Natural killer cell (primary cell): ENCODE measurements around the gene SUOX. TPM values are rescaled to one million over a fixed set of nuclear protein-coding genes. Genes with fewer than 3 reads are reported as not detected.
"Not testable (repeated sequence)": the region's sequence is repeated elsewhere in the genome, so short reads cannot be mapped to it uniquely, and the experiment has no call there.

Source experiments
- ATAC-seq, 3 donors: fragments of 150-1000 bp in 2 of 3; fragments of 200-7000 bp in 1 of 3; cut with Tn5 transposase; 1 replicate in 1 of 3; 2 replicates in 2 of 3; pipeline ENCODE4 v1.10.0; 2021; ENCODE audit warnings: mild to moderate bottlenecking in 2 of 3, moderate library complexity in 2 of 3
- DNase-seq, 2 donors: peaks; one replicate each; pipeline versions ENCODE4 v3.0.0 to v3.0.0-alpha.2; 2013 to 2021; ENCODE audit warnings: mixed read lengths in 1 of 2
- H3K27ac ChIP-seq: one replicate; pipeline ENCODE4 v1.5.1; 2013; ENCODE audit warnings: mild to moderate bottlenecking, low read length
- H3K27me3 ChIP-seq: one replicate; pipeline ENCODE4 v1.6.1; 2013; ENCODE audit warnings: low read length; ENCODE audit not compliant: control insufficient read depth, insufficient read depth
- H3K36me3 ChIP-seq: one replicate; pipeline ENCODE4 v1.6.1; 2013; ENCODE audit warnings: low read length; ENCODE audit not compliant: control insufficient read depth, insufficient read depth
- H3K4me1 ChIP-seq: one replicate; pipeline ENCODE4 v1.6.1; 2013; ENCODE audit warnings: low read length; ENCODE audit not compliant: control insufficient read depth, insufficient read depth
- H3K4me3 ChIP-seq: one replicate; pipeline ENCODE4 v1.5.1; 2013; ENCODE audit warnings: low read length
- H3K9me3 ChIP-seq: one replicate; pipeline ENCODE4 v1.6.1; 2013; ENCODE audit warnings: low read length; ENCODE audit not compliant: control insufficient read depth, insufficient read depth
- H3K27ac Mint-ChIP-seq, 2 donors: one replicate each; pipeline ENCODE4 v1.8.0; 2022; ENCODE audit warnings: mild to moderate bottlenecking in 2 of 2, mixed read lengths in 2 of 2, moderate library complexity in 1 of 2
- H3K27me3 Mint-ChIP-seq, 2 donors: one replicate each; pipeline ENCODE4 v1.8.0; 2022; ENCODE audit warnings: low read depth in 2 of 2, mixed read lengths in 2 of 2
- H3K36me3 Mint-ChIP-seq: one replicate; pipeline ENCODE4 v1.8.0; 2022; ENCODE audit warnings: mixed read lengths
- H3K4me1 Mint-ChIP-seq, 2 donors: one replicate each; pipeline ENCODE4 v1.8.0; 2022; ENCODE audit warnings: mixed read lengths in 2 of 2
- H3K4me3 Mint-ChIP-seq: one replicate; pipeline ENCODE4 v1.8.0; 2022; ENCODE audit warnings: mild to moderate bottlenecking, moderate library complexity, mixed read lengths
- H3K9me3 Mint-ChIP-seq, 2 donors: one replicate each; pipeline ENCODE4 v1.8.0; 2022; ENCODE audit warnings: mixed read lengths in 2 of 2
- WGBS: methylation state at CpG from one replicate; pipeline ENCODE4 v1.1.7; 2013; ENCODE audit warnings: missing lambda C conversion rate; ENCODE audit not compliant: insufficient coverage; 5-methylcytosine and 5-hydroxymethylcytosine counted together
- intact Hi-C: fragments of 100-400 bp; cut with micrococcal nuclease; formaldehyde crosslinking; loops from one replicate; pipeline ENCODE4 v1.14.2; 2022
- total RNA-seq, 4 donors: library from RNA; stranded (reverse); fragments of 120-200 nt in 1 of 4; gene quantifications; one replicate each; pipeline versions ENCODE4 v1.2.3 to v1.2.4, GENCODE V29; 2013 to 2022
- TF ChIP-seq, protein P1 (sequence below): fragments of 200-600 bp; IDR thresholded peaks from one replicate; pipeline ENCODE4 v1.8.0; 2022; ENCODE audit warnings: antibody characterized with exemption

Gene SUOX
- total RNA-seq, 3 donors from 2014 or later (not counting 1 experiment from before 2014, with no cell fraction given) = 11.0 to 15.9 (median 14.6) TPM

DNA sequence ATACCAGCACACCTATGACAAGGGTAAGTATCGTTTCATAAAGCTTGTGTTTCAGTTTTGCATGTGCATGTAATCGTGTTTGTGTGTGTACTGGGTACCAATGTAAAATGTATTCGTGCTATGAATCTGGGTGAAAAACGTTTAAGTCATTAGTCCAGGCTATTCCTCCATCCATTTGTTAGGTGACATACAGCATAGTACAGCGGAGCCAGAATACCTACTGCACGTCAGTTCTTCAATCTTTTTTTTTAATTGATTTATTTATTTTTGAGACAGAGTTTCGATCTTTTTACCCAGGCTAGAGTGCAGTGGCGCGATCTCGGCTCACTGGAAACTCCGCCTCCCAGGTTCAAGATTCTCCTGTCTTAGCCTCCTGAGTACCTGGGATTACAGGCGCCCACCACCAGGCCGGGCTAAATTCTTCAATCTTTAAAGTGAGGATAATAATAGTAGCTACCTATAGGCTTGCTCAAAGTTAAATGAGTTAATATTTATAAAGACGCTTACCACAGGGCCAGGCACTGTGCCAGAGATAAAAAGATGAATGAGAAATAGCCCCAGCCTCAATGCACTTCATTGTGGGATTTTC, 44.0 kb downstream of the SUOX start:
- no peak for DNase-seq
- H3K27me3 Mint-ChIP-seq = no peaks in the 10 kb centered on the region
- Histone ChIP-seq H3K9me3 (no peaks in the 10 kb centered on the region), H3K36me3 (peaks cover 23% of the 10 kb centered on the region), H3K27ac (peak overlapping the region; percentile 86), H3K27me3 (no peaks in the 10 kb centered on the region), H3K4me1 (peaks cover 14% of the 10 kb centered on the region), H3K4me3 (peak overlapping the region; percentile 83)
- H3K9me3 Mint-ChIP-seq = no peaks in the 10 kb centered on the region
- H3K4me1 Mint-ChIP-seq = peaks cover 24 to 25% of the 10 kb centered on the region in 2 donors
- H3K4me3 Mint-ChIP-seq = peak overlapping the region; percentile 99
- H3K36me3 Mint-ChIP-seq = no peaks in the 10 kb centered on the region
- no peak for ATAC-seq
- 85% methylated on average over 14 of the region's 14 CpGs for WGBS
- TF ChIP-seq, protein P1, sequence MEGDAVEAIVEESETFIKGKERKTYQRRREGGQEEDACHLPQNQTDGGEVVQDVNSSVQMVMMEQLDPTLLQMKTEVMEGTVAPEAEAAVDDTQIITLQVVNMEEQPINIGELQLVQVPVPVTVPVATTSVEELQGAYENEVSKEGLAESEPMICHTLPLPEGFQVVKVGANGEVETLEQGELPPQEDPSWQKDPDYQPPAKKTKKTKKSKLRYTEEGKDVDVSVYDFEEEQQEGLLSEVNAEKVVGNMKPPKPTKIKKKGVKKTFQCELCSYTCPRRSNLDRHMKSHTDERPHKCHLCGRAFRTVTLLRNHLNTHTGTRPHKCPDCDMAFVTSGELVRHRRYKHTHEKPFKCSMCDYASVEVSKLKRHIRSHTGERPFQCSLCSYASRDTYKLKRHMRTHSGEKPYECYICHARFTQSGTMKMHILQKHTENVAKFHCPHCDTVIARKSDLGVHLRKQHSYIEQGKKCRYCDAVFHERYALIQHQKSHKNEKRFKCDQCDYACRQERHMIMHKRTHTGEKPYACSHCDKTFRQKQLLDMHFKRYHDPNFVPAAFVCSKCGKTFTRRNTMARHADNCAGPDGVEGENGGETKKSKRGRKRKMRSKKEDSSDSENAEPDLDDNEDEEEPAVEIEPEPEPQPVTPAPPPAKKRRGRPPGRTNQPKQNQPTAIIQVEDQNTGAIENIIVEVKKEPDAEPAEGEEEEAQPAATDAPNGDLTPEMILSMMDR = no peak
- intact Hi-C loops = loop anchor here (1.0 to 10.0 kb wide), 9 partner anchors 44 to 302 kb away; partner anchors contain the start of genes MYL6, MYL6B, NABP2 and ORMDL2
- H3K27ac Mint-ChIP-seq = peak overlapping the region; percentile 93 to 98

DNA sequence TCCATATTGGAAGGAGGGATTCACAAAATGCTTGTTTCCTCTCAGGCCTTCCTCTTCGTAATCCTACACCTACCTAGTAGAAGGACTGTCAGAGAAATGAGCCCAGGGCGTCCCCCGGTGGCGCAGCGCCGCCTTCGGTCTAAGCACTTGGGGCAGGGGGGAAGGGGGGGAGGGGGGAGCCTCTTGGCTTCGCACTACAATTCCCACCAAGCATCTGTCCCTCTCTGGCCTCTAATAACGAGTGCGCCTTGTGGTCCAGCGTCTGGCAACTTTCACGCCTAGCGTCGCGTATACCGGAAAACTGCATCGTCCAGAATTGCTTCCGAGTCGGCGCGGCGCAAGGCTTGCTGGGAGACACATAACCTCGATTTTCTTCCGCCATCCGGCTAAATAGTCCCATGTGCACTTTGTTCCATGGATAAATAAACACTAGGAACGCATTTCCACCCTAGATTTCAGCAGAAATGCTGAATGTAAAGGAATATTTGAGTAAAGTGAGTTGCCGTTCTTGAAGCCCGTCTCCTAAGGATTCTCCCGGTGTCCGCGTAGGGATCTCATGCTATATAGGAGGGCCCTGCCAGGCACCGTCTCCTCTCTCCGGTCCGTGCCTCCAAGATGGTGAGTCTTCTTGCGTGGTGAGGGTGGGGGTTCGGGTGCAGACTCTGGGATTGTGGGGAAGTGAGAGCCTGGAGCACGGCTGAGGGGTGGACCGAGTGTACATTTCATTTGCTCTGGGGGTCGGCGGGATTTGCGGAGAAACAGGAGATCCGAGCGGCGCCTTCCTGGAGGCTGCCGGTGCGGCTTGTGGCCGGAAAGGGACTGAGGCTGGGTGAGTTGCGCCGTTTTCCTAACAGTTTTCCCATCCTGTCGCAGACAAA, 44.7 kb downstream of the SUOX start, which contains the start of gene RPS26:
Gene RPS26, plus strand, starts transcription at position 367 of the 878 bp plus-strand sequence. Its CDS starts 249 bp downstream, at position 616.
- no peaks in the 10 kb centered on the region for H3K27me3 Mint-ChIP-seq
- Histone ChIP-seq H3K36me3 (peaks cover 23% of the 10 kb centered on the region), H3K9me3 (no peaks in the 10 kb centered on the region), H3K27ac (peak within 1 kb of the TSS; percentile 86), H3K27me3 (no peaks in the 10 kb centered on the region), H3K4me3 (peak within 1 kb of the TSS; percentile 83), H3K4me1 (peaks cover 14% of the 10 kb centered on the region)
- peaks cover 24 to 25% of the 10 kb centered on the region in 2 donors for H3K4me1 Mint-ChIP-seq
- TF ChIP-seq, protein P1 = no peak
- peak; percentile 89 to 97 (median 93) for ATAC-seq
- WGBS = under 1% methylated on average over 42 of the region's 50 CpGs
- intact Hi-C loops = loop anchor here (1.0 to 10.0 kb wide), 10 partner anchors 45 to 303 kb away; partner anchors contain the start of genes MYL6, MYL6B, NABP2 and ORMDL2
- peak; percentile 85 to 99 for DNase-seq
- no peaks in the 10 kb centered on the region for H3K36me3 Mint-ChIP-seq
- peak within 1 kb of the TSS; percentile 99 for H3K4me3 Mint-ChIP-seq
- no peaks in the 10 kb centered on the region for H3K9me3 Mint-ChIP-seq
- peak within 1 kb of the TSS; percentile 93 to 98 for H3K27ac Mint-ChIP-seq

DNA sequence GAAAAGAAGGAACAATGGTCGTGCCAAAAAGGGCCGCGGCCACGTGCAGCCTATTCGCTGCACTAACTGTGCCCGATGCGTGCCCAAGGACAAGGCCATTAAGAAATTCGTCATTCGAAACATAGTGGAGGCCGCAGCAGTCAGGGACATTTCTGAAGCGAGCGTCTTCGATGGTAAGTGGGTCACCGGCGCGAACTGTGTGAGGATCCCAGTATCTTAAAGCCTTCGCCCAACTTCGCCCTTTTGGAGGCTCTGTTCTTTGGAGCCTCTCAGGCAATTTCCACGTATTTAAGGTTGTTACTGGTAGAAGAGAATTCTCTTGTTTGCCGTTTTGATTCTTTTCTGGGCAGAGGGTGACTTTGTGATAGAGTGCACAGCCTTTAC, 45.3 kb downstream of the SUOX start:
- intact Hi-C loops = loop anchor here (1.0 to 10.0 kb wide), 7 partner anchors 69 to 225 kb away; partner anchors contain the start of genes MYL6, MYL6B, NABP2 and ORMDL2
- Histone ChIP-seq H3K36me3 (peaks cover 23% of the 10 kb centered on the region), H3K27ac (peak overlapping the region; percentile 86), H3K4me3 (peak overlapping the region; percentile 83), H3K4me1 (peaks cover 14% of the 10 kb centered on the region)
- peak overlapping the region; percentile 93 to 98 for H3K27ac Mint-ChIP-seq
- H3K27me3 Mint-ChIP-seq, H3K27me3 ChIP-seq, H3K36me3 Mint-ChIP-seq, ATAC-seq, H3K9me3 ChIP-seq, H3K9me3 Mint-ChIP-seq: not testable (repeated sequence)
- peaks cover 24 to 25% of the 10 kb centered on the region in 2 donors for H3K4me1 Mint-ChIP-seq
- H3K4me3 Mint-ChIP-seq = peak overlapping the region; percentile 99
- WGBS = 1% methylated on average over 19 of the region's 20 CpGs
- DNase-seq = peak in 1 of 2 donors; percentile 30

DNA sequence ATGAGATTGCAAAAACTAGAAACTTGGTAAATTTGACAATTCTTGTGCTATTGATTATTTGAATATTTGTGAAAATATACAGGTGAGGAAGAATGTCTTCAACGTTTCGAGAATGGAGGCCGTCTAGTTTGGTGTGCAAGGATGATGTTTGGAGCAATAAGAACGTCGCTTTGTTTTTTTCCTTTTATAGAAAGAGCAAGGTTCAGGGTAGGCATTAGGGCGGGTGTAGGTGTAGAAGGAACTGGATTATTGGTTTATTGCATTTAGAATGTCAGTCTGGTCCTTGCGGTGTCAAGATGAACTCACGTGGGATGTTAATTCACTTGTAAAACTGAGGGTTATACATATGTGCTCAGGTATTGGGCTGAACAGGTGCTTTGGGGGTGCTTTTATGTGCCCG, 45.8 kb downstream of the SUOX start:
- peaks cover 14% of the 10 kb centered on the region for H3K4me1 ChIP-seq
- H3K9me3 ChIP-seq = no peaks in the 10 kb centered on the region
- Mint-ChIP-seq H3K4me1 (peaks cover 21 to 24% of the 10 kb centered on the region in 2 donors), H3K27ac (peak overlapping the region; percentile 93 to 98), H3K36me3 (no peaks in the 10 kb centered on the region), H3K27me3 (no peaks in the 10 kb centered on the region), H3K9me3 (no peaks in the 10 kb centered on the region), H3K4me3 (peak overlapping the region; percentile 99)
- WGBS = 38% methylated on average over 8 of the region's 9 CpGs
- DNase-seq (no peak), ATAC-seq (no peak)
- peak overlapping the region; percentile 86 for H3K27ac ChIP-seq
- intact Hi-C loops = loop anchor here (1.0 to 10.0 kb wide), 7 partner anchors 70 to 226 kb away; partner anchors contain the start of genes MYL6, MYL6B, NABP2 and ORMDL2
- H3K36me3 ChIP-seq = peaks cover 23% of the 10 kb centered on the region
- H3K27me3 ChIP-seq = no peaks in the 10 kb centered on the region
- TF ChIP-seq, protein P1 = no peak
- H3K4me3 ChIP-seq = peak overlapping the region; percentile 83
